RPMI8226 (cell line): Measurements from ENCODE around the gene KLHDC9.
"Not testable (repeated sequence)": the region's sequence is repeated elsewhere in the genome, so short reads cannot be mapped to it uniquely, and the experiment has no call there.

Source experiments
- DNase-seq: peaks from one replicate; pipeline ENCODE4 v3.0.0-alpha.2; 2015

Gene KLHDC9

GRCh38 chr1:161098210-161099068 lies at the start of gene KLHDC9:
Gene KLHDC9 (plus strand): TSS chr1:161098361. CDS start chr1:161098536, 175 bp downstream.
- DNase-seq, result peak; percentile 97

GRCh38 chr1:161048949-161049722 lies 49.0 kb upstream of the KLHDC9 start:
- no peak for DNase-seq

- DNase-seq, result no peak
These were observed 46.9 kb upstream of the KLHDC9 start for GRCh38 chr1:161051219-161051618.

GRCh38 chr1:161052899-161053298 lies 45.3 kb upstream of the KLHDC9 start:
- no peak for DNase-seq

- no peak for DNase-seq
These were observed 43.9 kb upstream of the KLHDC9 start for GRCh38 chr1:161054232-161054631.

GRCh38 chr1:161054805-161055204 lies 43.4 kb upstream of the KLHDC9 start:
- DNase-seq, result no peak

GRCh38 chr1:161059293-161059692 lies 38.9 kb upstream of the KLHDC9 start:
- no peak for DNase-seq

GRCh38 chr1:161061419-161061818 lies 36.7 kb upstream of the KLHDC9 start:
- DNase-seq, result no peak

GRCh38 chr1:161063936-161064335 lies 34.2 kb upstream of the KLHDC9 start:
- DNase-seq, result not testable (repeated sequence)

GRCh38 chr1:161065681-161066080 lies 32.5 kb upstream of the KLHDC9 start:
- DNase-seq, result not testable (repeated sequence)

GRCh38 chr1:161066694-161067093 lies 31.5 kb upstream of the KLHDC9 start:
- no peak for DNase-seq

- peak; percentile 28 for DNase-seq
These were observed 29.6 kb upstream of the KLHDC9 start for GRCh38 chr1:161068306-161069234.

- DNase-seq, result no peak
These were observed 28.9 kb upstream of the KLHDC9 start for GRCh38 chr1:161069241-161069640.

GRCh38 chr1:161069731-161070270 lies 28.4 kb upstream of the KLHDC9 start, which contains the start of gene ARHGAP30:
Gene ARHGAP30 (minus strand): TSS chr1:161069891. CDS start chr1:161069624, 267 bp downstream.
- peak; percentile 69 for DNase-seq

- no peak for DNase-seq
These were observed 27.4 kb upstream of the KLHDC9 start for GRCh38 chr1:161070761-161071160.

- peak; percentile 76 for DNase-seq
These were observed 26.2 kb upstream of the KLHDC9 start for GRCh38 chr1:161071886-161072371.

GRCh38 chr1:161072751-161073449 lies 25.3 kb upstream of the KLHDC9 start:
- no peak for DNase-seq

- peak; percentile 42 for DNase-seq
These were observed 24.6 kb upstream of the KLHDC9 start for GRCh38 chr1:161073474-161074121.

- DNase-seq, result no peak
These were observed 23.3 kb upstream of the KLHDC9 start for GRCh38 chr1:161074676-161075368.

GRCh38 chr1:161076410-161076809 lies 21.8 kb upstream of the KLHDC9 start:
- no peak for DNase-seq
